HG03108 (cell line): ENCODE data around the gene IDS.
"Not testable (repeated sequence)": the region's sequence is repeated elsewhere in the genome, so short reads cannot be mapped to it uniquely, and the experiment has no call there.

Source experiments
- ATAC-seq: cut with Tn5 transposase; IDR thresholded peaks from one replicate; pipeline ENCODE4 v1.9.1; 2021; ENCODE audit warnings: moderate library complexity; ENCODE audit not compliant: unreplicated experiment

The IDS gene, protein sequence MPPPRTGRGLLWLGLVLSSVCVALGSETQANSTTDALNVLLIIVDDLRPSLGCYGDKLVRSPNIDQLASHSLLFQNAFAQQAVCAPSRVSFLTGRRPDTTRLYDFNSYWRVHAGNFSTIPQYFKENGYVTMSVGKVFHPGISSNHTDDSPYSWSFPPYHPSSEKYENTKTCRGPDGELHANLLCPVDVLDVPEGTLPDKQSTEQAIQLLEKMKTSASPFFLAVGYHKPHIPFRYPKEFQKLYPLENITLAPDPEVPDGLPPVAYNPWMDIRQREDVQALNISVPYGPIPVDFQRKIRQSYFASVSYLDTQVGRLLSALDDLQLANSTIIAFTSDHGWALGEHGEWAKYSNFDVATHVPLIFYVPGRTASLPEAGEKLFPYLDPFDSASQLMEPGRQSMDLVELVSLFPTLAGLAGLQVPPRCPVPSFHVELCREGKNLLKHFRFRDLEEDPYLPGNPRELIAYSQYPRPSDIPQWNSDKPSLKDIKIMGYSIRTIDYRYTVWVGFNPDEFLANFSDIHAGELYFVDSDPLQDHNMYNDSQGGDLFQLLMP

DNA sequence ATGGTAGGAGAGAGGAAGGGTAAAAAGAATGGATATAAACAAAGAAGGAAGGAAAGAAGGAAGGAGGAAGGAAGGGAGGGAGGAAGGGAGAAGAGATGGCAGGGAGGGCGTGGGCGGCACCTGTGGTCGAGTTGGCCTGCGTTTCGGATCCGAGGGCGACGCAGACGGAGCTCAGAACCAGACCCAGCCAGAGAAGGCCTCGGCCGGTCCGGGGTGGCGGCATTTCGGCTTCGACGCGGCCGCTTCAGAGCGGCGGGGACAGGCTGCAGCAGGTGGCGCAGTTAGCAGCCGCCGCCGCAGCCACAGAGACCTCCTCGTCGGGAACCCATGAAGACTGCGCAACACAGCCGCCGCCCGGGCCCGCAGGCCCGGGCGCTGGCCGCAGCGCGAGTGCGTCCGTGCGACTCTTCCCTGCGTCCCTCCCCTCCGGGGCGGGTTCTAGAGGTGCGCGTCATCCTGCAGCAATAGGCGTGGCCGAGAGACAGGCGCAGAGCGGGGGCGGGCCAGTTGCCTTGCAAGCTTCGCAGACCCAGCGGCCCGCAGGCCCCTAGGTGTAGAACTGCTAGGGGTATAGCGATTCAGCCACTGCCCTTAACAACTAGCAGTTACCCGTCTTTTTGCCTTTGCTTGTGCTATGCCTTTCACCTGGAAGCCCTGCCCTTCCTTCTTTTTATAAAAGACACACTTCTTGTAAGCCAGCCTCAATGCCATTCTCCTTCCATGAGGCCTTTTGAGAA is at the start of gene IDS:
Gene IDS (minus strand): TSS at position 392 of the 737 bp plus-strand sequence. CDS start 169 bp downstream, at position 223.
- ATAC-seq, result peak; percentile 73

DNA sequence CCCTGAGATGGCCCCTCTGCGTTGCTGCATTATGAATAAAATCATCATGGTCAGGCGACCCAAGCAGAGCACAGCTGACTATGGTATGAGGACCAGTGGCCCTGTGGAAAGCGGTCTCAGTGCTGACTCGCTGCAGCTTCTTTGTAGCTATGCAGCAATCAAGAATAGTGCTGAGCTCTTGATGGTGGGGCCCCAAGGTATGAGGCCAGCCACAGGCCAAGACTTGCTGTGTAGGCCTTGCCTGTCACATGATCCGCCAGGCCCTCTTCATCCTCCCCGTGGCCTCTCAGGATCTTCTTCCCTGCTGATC is 46.8 kb upstream of the IDS start:
- not testable (repeated sequence) for ATAC-seq

DNA sequence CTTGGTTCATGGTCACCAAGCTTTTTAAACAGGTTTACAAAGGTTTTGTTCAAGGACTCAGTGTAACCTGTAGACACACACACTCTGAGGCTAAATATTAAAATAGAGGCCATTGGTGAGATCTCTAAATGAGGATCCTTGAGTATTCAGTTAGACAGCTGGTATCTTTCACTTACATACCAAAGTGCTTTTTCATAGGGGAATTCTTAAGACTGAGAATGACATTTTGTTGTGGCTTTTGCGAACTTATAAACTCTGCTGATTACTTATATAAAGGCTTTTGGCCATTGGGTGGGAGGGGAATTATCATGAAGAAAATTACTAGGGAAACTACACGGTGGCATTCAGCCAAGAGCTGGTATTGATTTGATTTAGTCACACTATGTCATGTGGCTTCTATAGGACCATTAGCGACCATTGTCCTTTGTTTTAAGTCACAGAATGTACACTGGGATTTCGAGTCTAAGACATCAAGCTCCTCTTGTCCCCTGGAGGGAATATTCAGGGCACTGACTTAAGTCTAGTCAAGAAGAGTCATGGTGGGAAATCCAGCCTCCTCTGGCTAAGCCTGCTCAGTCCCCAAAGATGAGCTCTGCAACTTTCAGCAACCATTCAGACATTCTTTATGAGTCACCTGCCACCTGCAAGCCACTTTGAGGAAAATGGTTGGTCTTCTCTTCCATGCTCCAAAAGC is 46.3 kb upstream of the IDS start:
- ATAC-seq, result peak; percentile 41

DNA sequence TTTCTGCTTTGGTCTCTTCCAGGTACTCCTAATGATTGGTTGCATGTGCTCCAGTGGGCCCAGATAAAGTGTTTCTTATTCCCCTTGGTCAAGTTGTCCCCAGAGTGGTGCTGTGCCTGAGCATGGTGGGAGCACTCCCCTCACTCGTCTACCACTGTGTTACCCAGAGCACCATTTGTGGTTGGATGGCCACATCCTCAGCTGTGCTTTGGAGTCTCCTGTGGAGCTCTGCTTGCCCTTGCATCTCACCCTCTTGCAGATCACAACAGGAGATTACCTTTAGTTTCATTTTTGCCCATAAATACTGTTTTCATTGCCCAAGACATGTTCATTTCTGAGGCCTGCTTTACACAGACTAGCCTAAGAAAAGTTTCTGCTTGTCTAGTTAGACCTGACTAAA is 45.3 kb upstream of the IDS start:
- not testable (repeated sequence) for ATAC-seq

DNA sequence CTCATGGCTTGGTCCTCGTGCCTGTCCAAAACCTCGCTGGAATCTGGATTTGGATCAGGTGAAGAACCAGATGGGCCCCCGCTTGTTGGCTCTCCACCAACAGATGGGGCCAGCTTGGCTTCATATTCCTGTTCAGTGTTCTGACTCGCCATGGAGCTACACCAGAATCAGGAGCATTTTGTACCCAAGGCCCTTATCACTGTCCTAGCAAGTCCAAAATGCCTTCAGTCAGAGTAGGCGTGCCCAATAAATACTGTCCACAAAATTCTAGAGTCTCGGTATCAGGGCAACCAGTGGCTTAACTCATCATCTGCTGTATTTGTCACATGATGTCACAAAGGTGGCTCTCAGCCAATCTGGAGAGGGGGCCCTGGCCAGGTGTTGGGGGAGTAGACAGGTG is 44.6 kb upstream of the IDS start, which contains the start of gene HSFX3:
Gene HSFX3 (minus strand): TSS at position 224 of the 400 bp plus-strand sequence. CDS start 72 bp downstream, at position 152.
- ATAC-seq, result not testable (repeated sequence)

DNA sequence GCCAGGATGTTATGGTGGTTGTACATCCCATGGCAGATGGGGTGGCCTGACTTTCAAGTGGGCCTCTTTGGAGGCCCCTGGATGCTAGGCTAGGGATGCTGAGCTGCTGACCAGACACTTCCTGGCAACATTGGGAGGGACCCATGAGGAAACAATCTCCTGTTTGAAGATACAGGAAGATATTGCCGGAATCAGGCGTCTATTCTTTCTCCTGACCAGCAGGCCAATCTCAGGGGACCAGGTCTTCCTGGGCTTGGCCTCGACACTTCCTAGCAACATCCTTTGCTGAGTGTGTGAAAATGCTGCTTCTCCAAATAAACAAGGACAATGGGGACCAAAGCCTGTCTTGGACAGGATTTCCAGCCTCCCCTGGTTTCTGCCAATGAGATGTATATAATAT is 42.7 kb upstream of the IDS start:
- ATAC-seq, result not testable (repeated sequence)

DNA sequence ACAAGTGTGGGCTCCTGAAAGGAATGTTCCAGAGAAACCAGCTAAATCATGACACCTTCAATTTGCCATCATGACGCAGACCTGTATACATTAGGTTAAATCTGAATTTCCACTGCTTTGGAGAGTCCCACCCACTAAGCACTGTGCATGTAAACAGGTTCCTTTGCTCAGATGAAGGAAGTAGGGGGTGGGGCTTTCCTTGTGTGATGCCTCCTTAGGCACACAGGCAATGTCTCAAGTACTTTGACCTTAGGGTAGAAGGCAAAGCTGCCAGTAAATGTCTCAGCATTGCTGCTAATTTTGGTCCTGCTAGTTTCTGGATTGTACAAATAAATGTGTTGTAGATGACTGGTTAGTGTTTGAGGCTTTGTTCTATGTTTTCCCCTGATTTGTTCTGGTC is 41.9 kb upstream of the IDS start:
- not testable (repeated sequence) for ATAC-seq

DNA sequence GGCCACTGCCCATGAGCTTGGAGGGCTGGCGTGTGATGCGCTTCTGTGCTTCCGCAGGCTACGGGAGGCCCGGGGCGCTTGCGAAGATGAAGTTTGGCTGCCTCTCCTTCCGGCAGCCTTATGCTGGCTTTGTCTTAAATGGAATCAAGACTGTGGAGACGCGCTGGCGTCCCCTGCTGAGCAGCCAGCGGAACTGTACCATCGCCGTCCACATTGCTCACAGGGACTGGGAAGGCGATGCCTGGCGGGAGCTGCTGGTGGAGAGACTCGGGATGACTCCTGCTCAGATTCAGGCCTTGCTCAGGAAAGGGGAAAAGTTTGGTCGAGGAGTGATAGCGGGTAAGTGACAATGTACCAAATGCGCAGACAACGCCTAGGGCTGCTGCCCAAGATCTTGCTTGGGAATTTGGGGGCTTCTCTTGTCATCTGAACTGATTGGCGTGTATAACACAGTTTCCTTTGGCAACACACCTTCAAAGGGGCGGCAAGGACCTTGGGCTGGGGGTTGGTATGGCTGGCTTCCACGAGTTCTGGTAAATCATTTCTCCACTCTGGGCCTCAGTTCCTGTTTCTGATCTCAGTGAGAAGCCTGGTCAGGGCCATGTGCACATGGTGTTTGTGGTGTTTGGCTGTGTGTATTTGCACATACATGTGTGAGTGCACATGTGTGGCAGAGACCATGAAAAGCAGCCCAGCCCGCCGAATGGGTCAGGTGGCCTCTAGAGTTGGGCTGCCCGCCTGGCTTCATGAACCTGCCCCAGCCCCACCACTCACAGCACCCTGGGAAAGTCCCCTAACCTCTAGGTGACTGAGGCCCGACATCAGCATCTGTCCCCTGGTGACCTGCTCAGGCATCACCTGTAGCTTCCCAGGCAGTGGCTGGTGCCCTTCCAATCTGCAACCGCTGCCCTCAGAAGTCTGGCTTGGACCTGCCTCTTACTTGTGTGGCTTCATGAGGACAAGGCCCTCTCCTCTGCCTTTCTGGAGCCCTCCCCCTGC is 40.7 kb upstream of the IDS start:
- ATAC-seq, result peak; percentile 37

DNA sequence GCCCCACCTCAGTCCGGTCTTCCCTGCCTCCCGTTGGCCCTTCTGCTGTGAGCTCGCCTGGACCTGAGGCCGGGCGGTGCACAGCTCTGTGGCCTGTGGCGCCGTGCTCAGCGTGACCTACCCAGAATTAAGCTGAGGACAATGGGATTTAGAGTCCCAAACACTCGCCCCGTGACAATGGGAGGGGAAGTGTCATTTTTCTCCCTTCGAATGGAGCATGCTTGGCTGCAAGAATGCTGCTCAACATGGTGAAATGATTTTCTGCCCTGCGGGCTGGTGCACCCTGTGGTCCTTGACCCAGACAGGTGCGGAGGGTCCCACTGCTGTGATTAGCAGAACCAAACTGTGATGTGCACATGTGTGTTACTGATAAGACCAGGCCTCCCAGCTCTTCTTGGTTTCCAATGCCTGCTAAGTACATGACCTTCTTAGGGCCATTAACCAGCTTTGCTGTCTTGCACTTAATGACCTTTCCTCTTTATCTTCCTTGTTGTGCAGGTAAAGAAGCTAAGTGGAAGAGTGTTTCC is 36.5 kb upstream of the IDS start:
- no peak for ATAC-seq

DNA sequence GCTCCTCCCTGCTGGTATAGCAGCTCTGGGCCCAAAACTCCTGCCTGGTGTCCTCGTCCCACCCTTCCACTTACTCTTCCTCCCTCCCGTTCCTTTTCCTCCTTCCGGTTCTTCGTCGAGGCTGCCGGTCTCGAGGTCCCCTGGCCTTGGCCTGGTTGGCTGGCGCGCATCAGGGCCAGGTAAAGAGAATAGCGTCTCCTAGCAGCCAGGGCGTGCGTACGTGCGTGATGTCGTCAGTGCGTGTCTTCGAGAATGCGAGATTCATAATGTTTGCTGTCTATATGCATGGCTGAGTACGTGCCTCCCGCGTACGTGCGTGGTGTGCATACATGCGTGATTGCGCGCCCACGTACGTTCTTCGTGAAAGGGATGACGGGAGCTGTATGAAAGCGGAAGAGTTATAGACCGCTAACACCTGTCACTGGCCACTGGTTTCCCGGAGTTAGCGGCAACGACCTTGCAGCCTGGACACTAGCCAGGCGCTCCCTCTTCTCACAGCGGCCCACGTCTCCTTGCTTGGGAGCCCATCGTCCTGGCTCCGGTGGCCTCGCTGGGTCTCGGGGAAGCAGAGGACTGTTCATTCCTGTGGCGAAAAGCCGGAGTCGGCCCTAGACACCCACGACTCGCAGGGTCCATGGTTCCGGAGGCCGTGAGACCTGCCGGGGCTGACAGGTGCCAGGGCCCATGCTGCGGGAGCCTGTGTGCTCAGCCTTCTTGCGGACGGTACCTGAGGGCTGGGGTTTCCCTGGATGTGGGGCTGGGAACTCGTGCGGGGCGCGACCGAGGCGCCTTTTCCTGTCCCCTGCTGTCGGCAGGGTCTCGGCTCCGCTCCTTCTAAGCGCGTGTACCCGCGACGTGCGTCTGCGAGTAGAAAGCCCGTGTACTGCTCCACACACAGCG is 35.8 kb upstream of the IDS start, which contains the start of gene EOLA1:
Gene EOLA1 (plus strand): TSS at position 392 of the 900 bp plus-strand sequence. CDS start 4,619 bp downstream, outside the sequence.
- peak; percentile 76 for ATAC-seq

DNA sequence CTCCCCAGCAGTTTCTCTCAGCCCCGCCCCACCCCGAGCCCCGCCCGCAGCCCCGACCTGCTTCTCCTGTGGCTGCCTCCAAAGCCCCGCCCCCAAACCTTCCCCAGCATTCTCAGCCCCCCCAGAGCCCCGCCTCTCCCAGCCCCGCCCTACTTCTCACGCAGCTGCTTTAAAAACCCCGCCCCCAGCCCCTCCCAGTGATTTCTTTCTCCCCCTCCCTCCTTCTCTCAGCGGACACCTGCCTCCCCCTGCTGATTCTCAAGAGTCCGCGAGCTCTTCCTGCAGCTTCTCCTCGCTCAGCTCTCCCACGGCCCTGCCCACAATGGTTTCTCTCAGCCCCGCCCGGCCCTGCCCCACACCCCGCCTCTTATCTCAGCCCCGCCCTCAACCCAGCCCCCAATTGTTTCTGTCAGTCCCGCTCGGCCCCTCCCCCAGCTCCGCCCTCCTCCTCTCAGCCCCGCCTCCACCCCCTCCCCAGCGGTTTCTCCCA is 35.1 kb upstream of the IDS start:
- ATAC-seq, result no peak

DNA sequence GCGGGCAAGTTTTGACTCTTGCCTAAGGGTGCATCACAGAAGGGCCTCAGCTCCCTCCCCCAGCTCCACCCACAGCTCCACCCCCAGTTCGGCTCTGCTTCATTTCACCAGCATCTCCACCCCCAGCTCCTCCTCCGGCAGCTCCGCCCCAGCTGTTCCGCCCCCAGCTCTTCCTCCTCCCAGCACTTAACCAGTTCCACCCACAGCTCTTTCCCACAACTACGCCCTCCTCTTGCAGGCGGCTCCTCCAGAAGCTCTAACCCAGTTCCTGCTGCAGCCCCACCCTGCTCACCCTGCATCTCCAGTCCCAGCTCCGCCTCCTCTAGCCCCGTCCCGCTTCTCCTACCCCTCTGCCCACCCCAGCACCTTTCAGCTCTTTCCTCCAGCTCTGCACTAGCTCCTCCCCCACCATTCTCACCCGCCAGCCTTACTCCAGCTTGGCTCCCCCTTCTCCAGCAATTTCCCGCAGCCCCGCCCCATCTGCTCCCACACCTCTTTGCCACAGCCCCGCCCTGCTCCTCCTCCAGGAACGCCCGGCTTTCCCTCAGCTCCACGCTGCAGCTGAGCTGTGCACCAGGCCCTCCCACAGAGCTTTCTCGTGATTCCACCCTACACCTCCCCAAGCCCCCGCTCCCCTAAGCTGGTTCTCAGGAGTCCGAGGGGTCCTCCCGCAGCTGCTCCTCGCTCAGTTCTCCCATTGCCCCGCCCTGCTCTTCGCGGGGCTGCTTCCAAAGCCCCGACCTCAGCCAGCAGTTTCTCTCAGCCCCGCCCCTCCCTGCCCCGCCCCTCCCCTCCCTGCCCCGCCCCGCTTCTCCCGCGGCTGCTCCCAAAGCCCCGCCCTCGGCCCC is 34.4 kb upstream of the IDS start:
- peak; percentile 48 for ATAC-seq

DNA sequence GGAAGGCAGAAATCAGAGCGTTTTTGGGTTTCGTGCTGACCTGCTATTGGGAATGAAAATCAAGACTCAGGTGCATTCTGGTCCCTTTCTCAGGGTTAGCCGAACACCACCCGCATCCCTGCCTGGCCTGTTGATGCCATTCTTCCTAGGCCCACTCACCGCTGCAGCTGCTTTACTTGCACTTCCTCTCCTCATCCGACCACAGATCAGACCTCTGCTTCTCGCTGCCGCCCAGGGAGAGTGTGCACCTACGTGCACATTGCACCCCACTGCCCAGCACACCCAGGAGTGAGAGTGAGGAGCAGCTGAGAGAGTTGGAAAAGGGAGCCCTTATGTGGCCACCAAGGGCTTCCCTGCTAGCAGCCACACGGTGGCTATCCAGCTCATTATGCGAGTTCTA is 32.4 kb upstream of the IDS start:
- ATAC-seq, result not testable (repeated sequence)

DNA sequence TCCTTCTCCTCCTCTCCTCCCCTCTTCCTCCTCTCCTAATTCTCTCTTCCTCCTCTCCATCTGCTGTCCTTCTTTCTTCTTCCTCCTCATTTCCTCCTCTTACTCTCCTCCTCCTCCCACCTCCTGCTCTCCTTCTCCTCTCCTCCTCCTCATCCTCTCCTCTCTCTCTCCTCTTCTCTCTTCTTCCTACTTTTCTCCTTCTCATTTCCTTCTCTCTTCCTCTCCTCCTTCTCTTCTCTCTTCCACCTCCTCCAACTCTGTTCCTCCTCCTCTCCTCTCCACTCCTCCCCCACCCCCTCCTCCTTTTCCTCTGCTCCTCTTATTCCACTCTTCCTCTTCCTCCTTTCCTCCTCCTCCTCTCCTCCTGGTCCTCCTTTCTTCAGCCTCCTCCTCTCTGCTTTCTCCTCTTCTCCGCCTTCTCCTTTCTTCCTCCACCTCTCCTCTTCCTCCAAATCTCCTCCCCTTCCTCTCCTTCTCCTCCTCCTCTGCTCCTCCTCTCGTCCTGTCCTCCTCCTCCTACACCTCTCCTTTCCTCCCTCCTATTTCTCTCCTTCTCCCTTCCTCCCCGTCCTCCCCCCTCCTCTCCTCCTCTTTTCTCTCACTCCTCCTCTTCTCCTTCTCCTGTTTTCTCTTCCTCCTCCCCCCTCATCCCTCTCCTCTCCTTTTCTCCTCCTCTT is 30.0 kb upstream of the IDS start:
- ATAC-seq, result not testable (repeated sequence)

DNA sequence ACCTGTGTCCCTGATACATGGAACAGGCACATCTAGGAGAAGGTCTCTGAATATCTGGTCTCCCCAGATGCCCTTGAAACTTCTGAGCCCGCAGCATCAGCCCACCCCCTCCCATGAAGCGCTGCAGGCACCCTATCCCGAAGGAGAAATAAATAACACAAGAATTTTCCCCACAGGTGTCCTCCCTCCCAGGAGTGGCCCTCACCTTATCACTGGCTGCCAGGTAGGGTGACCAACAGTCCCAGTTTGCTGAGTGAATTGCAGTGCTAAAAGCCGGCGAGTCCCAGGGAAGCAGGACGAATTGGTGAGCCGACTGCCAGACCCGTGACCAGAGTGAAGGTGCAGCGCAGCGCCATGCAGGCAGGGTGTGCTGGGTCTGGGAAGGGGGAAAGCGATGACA is 28.9 kb upstream of the IDS start:
- ATAC-seq, result not testable (repeated sequence)

DNA sequence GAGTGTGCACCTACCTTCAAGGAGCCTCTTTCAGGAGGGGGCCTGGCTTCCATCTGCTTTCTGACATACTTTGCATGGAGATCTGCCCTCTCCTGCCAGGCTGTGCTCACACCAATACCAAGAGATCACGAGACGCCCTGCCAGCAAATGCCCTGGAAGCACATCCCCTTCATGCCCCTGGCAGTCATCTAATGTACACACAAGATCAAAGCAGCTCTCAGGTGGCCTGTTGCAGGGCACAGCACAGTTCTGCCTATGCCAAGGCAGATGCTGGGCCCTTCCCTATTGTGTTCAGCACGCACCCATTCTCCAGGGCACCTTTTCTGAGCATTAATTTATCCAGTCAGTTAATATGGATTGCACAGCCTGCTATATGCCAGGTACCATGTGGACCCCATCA is 27.8 kb upstream of the IDS start:
- ATAC-seq, result not testable (repeated sequence)

DNA sequence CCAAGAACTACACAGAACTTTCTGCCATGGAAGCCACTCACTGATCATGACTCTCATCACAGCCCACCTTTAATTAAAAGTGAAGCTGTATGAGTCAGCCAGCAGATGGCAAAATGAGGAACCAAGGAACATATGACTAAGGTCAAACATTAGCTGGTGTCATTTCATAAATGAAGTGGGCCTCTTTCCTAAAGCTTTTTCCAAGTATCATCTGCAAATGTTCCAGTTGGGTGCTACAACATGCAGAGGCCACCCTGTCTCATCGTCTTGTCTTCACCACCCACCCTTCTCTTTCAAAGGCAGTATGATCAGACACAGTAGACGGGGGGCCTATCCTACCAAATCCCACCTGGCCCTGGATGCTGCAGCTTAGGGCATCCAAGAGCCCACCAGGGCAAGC is 26.5 kb upstream of the IDS start:
- peak; percentile 50 for ATAC-seq
